Ovary (tissue), 9 donors: Measurements from ENCODE around the gene RAP1GAP2. TPM values are rescaled to one million over a fixed set of nuclear protein-coding genes. Genes with fewer than 3 reads are reported as not detected.
A peak's percentile ranks its signal among the peaks of the same experiment; 100 is the strongest.

Experiments used
- DNase-seq, 5 donors: peaks; one replicate each; pipeline ENCODE4 v3.0.0-alpha.2; 2019 to 2020
- H3K27ac ChIP-seq, 2 donors: fragments of 200-600 bp; one replicate each; pipeline versions ENCODE4 v1.5.1 to v1.8.0; 2019 to 2022
- H3K27me3 ChIP-seq: fragments of 200-600 bp; one replicate; pipeline ENCODE4 v1.8.0; 2022
- H3K36me3 ChIP-seq: fragments of 200-600 bp; sonication (generic); one replicate; pipeline ENCODE4 v1.5.1; 2019
- H3K4me1 ChIP-seq: one replicate; pipeline ENCODE4 v1.8.1; 2013; ENCODE audit warnings: mild to moderate bottlenecking, moderate library complexity; ENCODE audit not compliant: insufficient read depth
- H3K4me3 ChIP-seq: fragments of 200-600 bp; sonication (generic); one replicate; pipeline ENCODE4 v1.5.1; 2017
- H3K9me3 ChIP-seq, 2 donors: fragments of 200-600 bp in 1 of 2; sonication (generic) in 1 of 2; one replicate each; pipeline versions ENCODE4 v1.5.1 to v1.8.1; 2013 to 2019; ENCODE audit warnings: mild to moderate bottlenecking in 1 of 2, moderate library complexity in 1 of 2
- EP300 ChIP-seq: sonication (generic); formaldehyde crosslinking; IDR thresholded peaks from one replicate; pipeline ENCODE4 v1.6.1; 2017; ENCODE audit warnings: antibody characterized with exemption
- POLR2A ChIP-seq: fragments of 450-650 bp; IDR thresholded peaks from one replicate; pipeline ENCODE4 v1.6.1; 2017; ENCODE audit warnings: antibody characterized with exemption, mild to moderate bottlenecking, moderate library complexity
- WGBS, 3 donors: extraction: QIAGEN DNeasy Blood & Tissue Kit in 1 of 3; methylation state at CpG; one replicate each; pipeline versions ENCODE4 v1.1.5 to v1.1.7; 2013 to 2017; 5-methylcytosine and 5-hydroxymethylcytosine counted together
- intact Hi-C, 4 donors: fragments of 100-400 bp; cut with DNase I; formaldehyde crosslinking; loops; one replicate each; pipeline versions ENCODE4 v1.11.0 to v1.15.1; 2022 to 2023
- polyA plus RNA-seq, 2 donors: library from polyadenylated mRNA; stranded (reverse); fragments of 200-250 nt in 1 of 2; fragments of 350-450 nt in 1 of 2; fragmentation: Illumina TruSeq in 1 of 2; extraction: RNeasy Lipid Tissue Mini Kit (QIAGEN cat#74804) in 1 of 2; gene quantifications; one replicate each; pipeline ENCODE4 v1.2.3, GENCODE V29; 2013 to 2014
- total RNA-seq, 7 donors: library from RNA; depleted of rRNA in 2 of 7; stranded (reverse); fragments of >200 nt in 2 of 7; fragmentation: NEBNext Ultra II Directional in 3 of 7; extraction: Animal tissue kit (Norgen Biotek cat#: 25700) in 3 of 7; gene quantifications; one replicate each; pipeline versions ENCODE4 v1.1.0 to v1.2.4, GENCODE V29; 2016 to 2023
- TF ChIP-seq, protein P1 (sequence below), 3 donors: fragments of 450-650 bp in 2 of 3; fragments of 200-600 bp in 1 of 3; IDR thresholded peaks; one replicate each; pipeline versions ENCODE4 v1.5.1 to v1.8.0; 2016 to 2022; ENCODE audit warnings: antibody characterized with exemption in 3 of 3, mild to moderate bottlenecking in 1 of 3
- donor health status: DM: no; HTN: no; CAD: no; lungs with moderate emphysema.
- donor health status: DM: no; HTN: no; CAD: no.
- donor health status: Bipolar disorder and iron deficiency.
- donor health status: DM: yes; HTN: yes; CAD: no.
- donor health status: DM: no; HTN: no; CAD: no.
- donor health status: DM: yes; HTN: yes; CAD: no.

Gene RAP1GAP2
- total and polyA plus RNA-seq, 9 donors: 4.3 to 15.4 (median 12.3) TPM

- Histone ChIP-seq H3K9me3 (no peaks in the 10 kb centered on the region), H3K27me3 (no peaks in the 10 kb centered on the region), H3K4me3 (no peak overlapping the region), H3K4me1 (no peaks in the 10 kb centered on the region), H3K36me3 (no peaks in the 10 kb centered on the region), H3K27ac (no peak overlapping the region)
- no peak for DNase-seq
- intact Hi-C loops: loop anchor here in 3 of 4 donors (5.0 to 10.0 kb wide), 3 partner anchors 157 to 187 kb away; no protein-coding TSS in a partner anchor
- TF ChIP-seq POLR2A: no peak
- no peak for TF ChIP-seq EP300
- TF ChIP-seq, protein P1, sequence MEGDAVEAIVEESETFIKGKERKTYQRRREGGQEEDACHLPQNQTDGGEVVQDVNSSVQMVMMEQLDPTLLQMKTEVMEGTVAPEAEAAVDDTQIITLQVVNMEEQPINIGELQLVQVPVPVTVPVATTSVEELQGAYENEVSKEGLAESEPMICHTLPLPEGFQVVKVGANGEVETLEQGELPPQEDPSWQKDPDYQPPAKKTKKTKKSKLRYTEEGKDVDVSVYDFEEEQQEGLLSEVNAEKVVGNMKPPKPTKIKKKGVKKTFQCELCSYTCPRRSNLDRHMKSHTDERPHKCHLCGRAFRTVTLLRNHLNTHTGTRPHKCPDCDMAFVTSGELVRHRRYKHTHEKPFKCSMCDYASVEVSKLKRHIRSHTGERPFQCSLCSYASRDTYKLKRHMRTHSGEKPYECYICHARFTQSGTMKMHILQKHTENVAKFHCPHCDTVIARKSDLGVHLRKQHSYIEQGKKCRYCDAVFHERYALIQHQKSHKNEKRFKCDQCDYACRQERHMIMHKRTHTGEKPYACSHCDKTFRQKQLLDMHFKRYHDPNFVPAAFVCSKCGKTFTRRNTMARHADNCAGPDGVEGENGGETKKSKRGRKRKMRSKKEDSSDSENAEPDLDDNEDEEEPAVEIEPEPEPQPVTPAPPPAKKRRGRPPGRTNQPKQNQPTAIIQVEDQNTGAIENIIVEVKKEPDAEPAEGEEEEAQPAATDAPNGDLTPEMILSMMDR (IDR thresholded peaks at IDR 0.05): no peak
- 92 to 95% (median 94%) methylated on average over 7 of the region's 7 CpGs for WGBS, 3 donors
Observed at GRCh38 chr17:3011891-3012290, 215.7 kb downstream of the RAP1GAP2 start.

DNA sequence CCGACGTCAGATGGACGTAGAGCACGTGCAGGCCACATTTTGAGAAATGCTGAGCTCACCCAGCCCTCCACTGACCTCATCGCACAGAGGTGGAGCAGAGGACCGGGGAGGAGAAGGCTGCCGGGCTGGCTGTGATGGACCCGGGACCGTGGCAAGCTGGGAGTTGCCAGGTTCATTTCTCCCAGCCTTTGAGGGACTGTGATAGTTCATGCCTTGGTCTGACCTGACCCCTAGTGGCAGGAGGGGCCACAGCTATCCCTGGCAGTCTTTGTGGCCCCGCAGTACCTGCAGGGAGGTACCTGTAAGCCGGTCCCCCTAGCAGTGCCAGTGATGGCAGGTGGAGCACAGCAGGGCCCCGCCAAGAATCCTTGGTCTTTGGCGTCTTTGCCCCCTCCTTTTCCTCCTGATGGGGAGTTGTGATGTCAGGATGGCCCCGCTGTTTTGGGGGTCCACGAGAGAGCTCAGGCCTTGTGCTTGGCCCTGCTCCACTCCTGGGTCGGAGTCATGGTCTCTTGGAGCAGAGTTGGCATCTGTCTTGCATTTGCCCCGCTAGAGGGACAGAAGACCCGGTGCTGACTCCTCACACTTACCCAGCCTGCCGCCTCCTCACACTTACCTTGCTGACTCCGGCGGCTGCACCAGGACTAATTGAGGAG lies 216.8 kb downstream of the RAP1GAP2 start:
- Histone ChIP-seq H3K36me3 (no peaks in the 10 kb centered on the region), H3K9me3 (no peaks in the 10 kb centered on the region), H3K27ac (no peak overlapping the region), H3K4me3 (no peak overlapping the region), H3K4me1 (no peaks in the 10 kb centered on the region), H3K27me3 (no peaks in the 10 kb centered on the region)
- TF ChIP-seq, protein P1 (IDR thresholded peaks at IDR 0.05): peak; percentile 46 to 65 (median 59)
- no peak for TF ChIP-seq POLR2A
- DNase-seq: peak; percentile 53 to 74 (median 69)
- intact Hi-C loops: loop anchor here in 3 of 4 donors (5.0 to 10.0 kb wide), 3 partner anchors 158 to 188 kb away; no protein-coding TSS in a partner anchor
- 56 to 60% (median 57%) methylated on average over 20 to 21 of the region's 21 CpGs for WGBS, 3 donors

GRCh38 chr17:3015890-3016289 lies 219.7 kb downstream of the RAP1GAP2 start:
- 73 to 80% (median 75%) methylated on average over 7 of the region's 7 CpGs for WGBS, 3 donors
- no peaks in the 10 kb centered on the region for H3K9me3 ChIP-seq
- DNase-seq: no peak
- H3K4me1 ChIP-seq: no peaks in the 10 kb centered on the region
- TF ChIP-seq POLR2A: no peak
- no peak for TF ChIP-seq EP300
- TF ChIP-seq, protein P1 (IDR thresholded peaks at IDR 0.05): no peak
- no peaks in the 10 kb centered on the region for H3K27me3 ChIP-seq
- H3K27ac ChIP-seq: no peak overlapping the region
- no peaks in the 10 kb centered on the region for H3K36me3 ChIP-seq
- H3K4me3 ChIP-seq: no peak overlapping the region
- intact Hi-C loops: loop anchor here in 3 of 4 donors (2.0 to 10.0 kb wide), 3 partner anchors 161 to 191 kb away; no protein-coding TSS in a partner anchor

DNA sequence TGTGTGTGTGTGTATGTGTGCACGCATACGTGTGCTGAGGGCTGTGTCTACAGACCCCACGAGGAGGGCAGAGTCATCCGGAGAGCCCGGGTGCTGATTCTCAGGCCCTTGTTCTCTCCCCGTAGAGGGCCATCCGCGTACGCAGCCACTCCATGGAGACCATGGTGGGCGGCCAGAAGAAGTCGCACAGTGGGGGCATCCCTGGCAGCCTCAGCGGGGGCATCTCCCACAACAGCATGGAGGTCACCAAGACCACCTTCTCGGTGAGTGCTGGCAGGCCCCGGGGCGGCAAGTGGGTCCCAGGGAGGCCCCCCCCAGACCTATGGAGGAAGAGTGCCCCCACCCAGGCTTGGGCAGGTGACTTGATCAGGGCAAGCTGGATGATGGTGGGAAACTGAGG lies 221.7 kb downstream of the RAP1GAP2 start:
- H3K27ac ChIP-seq: no peak overlapping the region
- no peaks in the 10 kb centered on the region for H3K36me3 ChIP-seq
- H3K4me3 ChIP-seq: no peak overlapping the region
- 90 to 96% (median 93%) methylated on average over 15 of the region's 15 CpGs for WGBS, 3 donors
- H3K27me3 ChIP-seq: no peaks in the 10 kb centered on the region
- peaks cover 0 to 5% of the 10 kb centered on the region in 2 donors for H3K9me3 ChIP-seq
- no peaks in the 10 kb centered on the region for H3K4me1 ChIP-seq
- TF ChIP-seq, protein P1 (IDR thresholded peaks at IDR 0.05): no peak
- intact Hi-C loops: loop anchor here in 2 of 4 donors (10.0 kb wide), 2 partner anchors 163 to 193 kb away; no protein-coding TSS in a partner anchor
- DNase-seq: no peak
